HepG2 (cell line): ENCODE measurements around the gene ADRM1. TPM values are rescaled to one million over a fixed set of nuclear protein-coding genes. Genes with fewer than 3 reads are reported as not detected.

ENCODE experiments used
- DPF2 ChIP-seq: sonication (generic); formaldehyde crosslinking; IDR thresholded peaks from 2 replicates; pipeline ENCODE4 v1.4.0; 2020; ENCODE audit warnings: mild to moderate bottlenecking, low read depth, missing genetic modification reagents, borderline replicate concordance
- EP300 ChIP-seq, 3 experiments: sonication (generic) in 1 of 3; formaldehyde crosslinking in 1 of 3; IDR thresholded peaks; 2 replicates each; pipeline versions ENCODE4 v1.5.1 to v1.6.1; 2011 to 2020; ENCODE audit warnings: low read depth in 2 of 3, low read length in 2 of 3, borderline replicate concordance in 1 of 3, improper control_type of control experiment in 1 of 3, mild to moderate bottlenecking in 1 of 3, missing genetic modification reagents in 1 of 3, moderate library complexity in 1 of 3
- GATAD2A ChIP-seq: IDR thresholded peaks from 2 replicates; pipeline ENCODE4 v1.6.1; 2016
- HBP1 ChIP-seq: IDR thresholded peaks from 2 replicates; pipeline ENCODE4 v1.6.1; 2016; ENCODE audit warnings: low read depth, control low read depth
- KDM6A ChIP-seq: IDR thresholded peaks from 2 replicates; pipeline ENCODE4 v1.6.1; 2016; ENCODE audit warnings: low read depth
- MAX ChIP-seq: IDR thresholded peaks from 2 replicates; pipeline ENCODE4 v1.6.1; 2012; ENCODE audit warnings: inconsistent platforms
- MLXIP ChIP-seq: sonication (generic); formaldehyde crosslinking; IDR thresholded peaks from 2 replicates; pipeline ENCODE4 v1.9.0; 2021; ENCODE audit warnings: missing genetic modification reagents, borderline replicate concordance
- NR1H2 ChIP-seq: sonication (generic); formaldehyde crosslinking; IDR thresholded peaks from 2 replicates; pipeline ENCODE4 v1.8.1; 2022; ENCODE audit warnings: low read depth, missing genetic modification reagents, borderline replicate concordance
- PITX1 ChIP-seq: sonication (generic); formaldehyde crosslinking; IDR thresholded peaks from 2 replicates; pipeline ENCODE4 v1.5.1; 2020; ENCODE audit warnings: mild to moderate bottlenecking, missing genetic modification reagents
- SP4 ChIP-seq: sonication (generic); formaldehyde crosslinking; IDR thresholded peaks from 2 replicates; pipeline ENCODE4 v1.8.1; 2023; ENCODE audit warnings: mild to moderate bottlenecking, missing genetic modification reagents
- U2AF1 ChIP-seq: fragments of 200-400 bp; formaldehyde crosslinking; optimal IDR thresholded peaks from 2 replicates; pipeline ENCODE3; 2017; ENCODE audit warnings: mild to moderate bottlenecking, low read depth, low read length
- ZBTB33 ChIP-seq: sonication (generic); formaldehyde crosslinking; IDR thresholded peaks from 2 replicates; pipeline ENCODE4 v1.4.0; 2020; ENCODE audit warnings: missing genetic modification reagents
- ZFX ChIP-seq: sonication (generic); formaldehyde crosslinking; IDR thresholded peaks from 2 replicates; pipeline ENCODE4 v1.4.0; 2020; ENCODE audit warnings: mild to moderate bottlenecking, low read depth, missing genetic modification reagents, moderate library complexity
- ZNF331 ChIP-seq: sonication (generic); formaldehyde crosslinking; IDR thresholded peaks from 2 replicates; pipeline ENCODE4 v1.4.0; 2020; ENCODE audit warnings: missing genetic modification reagents
- ZNF704 ChIP-seq: sonication (generic); formaldehyde crosslinking; IDR thresholded peaks from 2 replicates; pipeline ENCODE4 v1.8.1; 2023; ENCODE audit warnings: mild to moderate bottlenecking, inconsistent platforms, moderate library complexity, missing genetic modification reagents, borderline replicate concordance
- ZNF772 ChIP-seq: sonication (generic); formaldehyde crosslinking; IDR thresholded peaks from 2 replicates; pipeline ENCODE4 v1.5.0; 2020; ENCODE audit warnings: mild to moderate bottlenecking, missing genetic modification reagents
- polyA plus RNA-seq, 8 experiments: library from polyadenylated mRNA; depleted of rRNA in 3 of 8; stranded (reverse) in 7 of 8; unstranded in 1 of 8; fragments of >200 nt; fragmentation: Illumina TruSeq in 4 of 8; extraction: Trizol in 4 of 8; gene quantifications; 2 replicates each; pipeline versions ENCODE4 v1.2.1 to v1.2.3, GENCODE V29; 2011 to 2016; ENCODE audit warnings: low read depth in 4 of 8, missing spikeins in 1 of 8, mixed read lengths in 1 of 8; ENCODE audit not compliant: insufficient read depth in 1 of 8
- total RNA-seq, 5 experiments: library from RNA; depleted of rRNA; stranded (reverse); fragments of >200 nt; fragmentation: Illumina TruSeq; extraction: Trizol; gene quantifications; 2 replicates each; pipeline ENCODE4 v1.2.3, GENCODE V29; 2016; ENCODE audit warnings: low read depth in 1 of 5

Gene ADRM1
- total and polyA plus RNA-seq, 2 of the 13 experiments (the other 11 are each of a cell fraction or from before 2014, with no cell fraction given), result 92.9 to 154 TPM

DNA sequence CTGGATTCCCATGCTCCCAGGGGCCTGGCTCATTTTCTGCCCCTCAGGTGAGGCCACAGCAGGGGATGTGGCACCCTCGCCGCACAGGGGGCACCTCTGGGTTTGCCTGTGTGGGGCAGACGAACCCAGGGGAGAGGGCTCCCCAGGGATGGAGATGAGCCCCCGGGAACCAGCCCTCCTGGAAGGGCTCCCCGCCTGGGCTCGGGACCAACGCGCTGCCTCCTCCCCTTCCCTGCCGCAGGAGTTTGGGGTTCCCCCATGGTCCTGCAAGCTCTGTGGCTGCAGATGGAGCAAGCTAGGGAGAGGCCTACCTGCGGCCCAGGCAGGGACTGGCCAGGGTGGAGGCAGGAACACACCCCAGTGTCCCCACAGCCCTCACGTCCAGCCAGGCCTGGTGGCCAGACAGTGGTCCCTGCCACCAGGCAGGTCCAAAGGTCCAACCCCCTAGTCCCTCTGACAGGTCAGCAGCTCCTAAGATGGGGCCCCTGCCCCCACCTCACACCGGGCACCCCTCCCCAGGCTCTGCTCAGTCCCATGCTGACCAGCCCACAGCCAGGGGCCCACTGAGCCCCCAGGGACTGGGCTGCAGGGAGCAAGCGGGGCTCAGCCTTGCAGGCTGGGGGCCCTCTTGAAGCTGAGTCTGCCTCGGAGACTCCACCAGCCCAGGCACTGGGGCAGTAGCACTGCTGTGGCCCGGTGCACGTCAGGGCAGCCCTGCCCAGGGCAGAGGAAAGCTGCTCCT is 50.7 kb downstream of the ADRM1 start (continued):
- TF ChIP-seq SP4 (CRISPR knock-in tag), result peak; percentile 57; the same call in 1 of the 2 replicates
- TF ChIP-seq U2AF1, result no peak
- TF ChIP-seq NR1H2 (CRISPR knock-in tag), result no peak
- TF ChIP-seq ZNF772 (CRISPR knock-in tag), result no peak
- peak; percentile 68; the same call in 1 of the 2 replicates for TF ChIP-seq PITX1 (CRISPR knock-in tag)
- TF ChIP-seq HBP1, result no peak
- TF ChIP-seq ZNF331, result peak; percentile 28; the same call in 1 of the 2 replicates
- TF ChIP-seq DPF2 (CRISPR knock-in tag), result 0 out of 2 replicates have a peak, but pooled peaks have one; percentile 55
- peak; percentile 27; the same call in 1 of the 2 replicates for TF ChIP-seq MAX
- TF ChIP-seq ZBTB33 (CRISPR knock-in tag), result 0 out of 2 replicates have a peak, but pooled peaks have one; percentile 1
- 0 out of 2 replicates have a peak, but pooled peaks have one; percentile 10 for TF ChIP-seq ZNF704 (CRISPR knock-in tag)
- TF ChIP-seq KDM6A (CRISPR knock-in tag), result peak; percentile 61
- peak; percentile 78 for TF ChIP-seq ZFX (CRISPR knock-in tag)
- peak; percentile 72 for TF ChIP-seq GATAD2A (CRISPR knock-in tag)
- no peak for TF ChIP-seq EP300 (IDR thresholded peaks at IDR 0.05; ENCODE audit: low read depth in 2 of 2, low read length in 2 of 2)
- no peak for TF ChIP-seq EP300 (CRISPR knock-in tag; IDR thresholded peaks at IDR 0.05; ENCODE audit: borderline replicate concordance)
- TF ChIP-seq MLXIP (CRISPR knock-in tag), result no peak
